ENCODE measurements around the gene KRT6B. TPM values are rescaled to one million over a fixed set of nuclear protein-coding genes. Genes with fewer than 3 reads are reported as not detected.

Gene KRT6B
- total and polyA plus RNA-seq, 9 donors, result 0.11 TPM; not detected in 8

- Histone ChIP-seq H3K9me3 (no peaks in the 10 kb centered on the region), H3K27ac (no peak overlapping the region), H3K4me3 (no peak overlapping the region), H3K4me1 (ENCODE audit: insufficient read depth) (no peaks in the 10 kb centered on the region), H3K27me3 (no peaks in the 10 kb centered on the region), H3K36me3 (no peaks in the 10 kb centered on the region)
- intact Hi-C loops (cut with DNase I), result no loop called here
- WGBS, 3 donors, result 14 to 19% (median 18%) methylated on average over 6 of the region's 6 CpGs
- TF ChIP-seq EP300 (IDR thresholded peaks at IDR 0.05) (no peak), POLR2A (IDR thresholded peaks at IDR 0.05) (no peak), CTCF (IDR thresholded peaks at IDR 0.05) (no peak)
- DNase-seq, result no peak
Observed at GRCh38 chr12:52442600-52443061, 9.3 kb downstream of the KRT6B start.

- Histone ChIP-seq H3K4me3 (no peak overlapping the region), H3K4me1 (ENCODE audit: insufficient read depth) (no peaks in the 10 kb centered on the region), H3K36me3 (no peaks in the 10 kb centered on the region), H3K9me3 (no peaks in the 10 kb centered on the region), H3K27ac (no peak overlapping the region), H3K27me3 (no peaks in the 10 kb centered on the region)
- no peak for DNase-seq
- TF ChIP-seq EP300 (IDR thresholded peaks at IDR 0.05), result no peak
- no peak for TF ChIP-seq CTCF (IDR thresholded peaks at IDR 0.05)
- no peak for TF ChIP-seq POLR2A (IDR thresholded peaks at IDR 0.05)
- intact Hi-C loops (cut with DNase I), result no loop called here
- 42 to 53% (median 43%) methylated on average over 9 of the region's 9 CpGs for WGBS, 3 donors
Observed at GRCh38 chr12:52441320-52441911, 10.5 kb downstream of the KRT6B start.

- H3K36me3 ChIP-seq, result no peaks in the 10 kb centered on the region
- no peak for DNase-seq
- H3K4me1 ChIP-seq (ENCODE audit: insufficient read depth), result no peaks in the 10 kb centered on the region
- no peak overlapping the region for H3K27ac ChIP-seq
- H3K9me3 ChIP-seq, result no peaks in the 10 kb centered on the region
- no peaks in the 10 kb centered on the region for H3K27me3 ChIP-seq
- 77 to 88% (median 86%) methylated on average over 5 of the region's 5 CpGs for WGBS, 3 donors
- intact Hi-C loops (cut with DNase I), result no loop called here
- no peak for TF ChIP-seq POLR2A (IDR thresholded peaks at IDR 0.05)
- no peak for TF ChIP-seq EP300 (IDR thresholded peaks at IDR 0.05)
- TF ChIP-seq CTCF (IDR thresholded peaks at IDR 0.05), result no peak
- H3K4me3 ChIP-seq, result no peak overlapping the region
Observed at GRCh38 chr12:52440821-52441319, 11.1 kb downstream of the KRT6B start.

- Histone ChIP-seq H3K4me1 (ENCODE audit: insufficient read depth) (no peaks in the 10 kb centered on the region), H3K36me3 (no peaks in the 10 kb centered on the region), H3K27ac (no peak overlapping the region), H3K27me3 (no peaks in the 10 kb centered on the region), H3K9me3 (no peaks in the 10 kb centered on the region), H3K4me3 (no peak overlapping the region)
- intact Hi-C loops (cut with DNase I), result no loop called here
- 65 to 82% (median 68%) methylated on average over 2 of the region's 2 CpGs for WGBS, 3 donors
- no peak for TF ChIP-seq CTCF (IDR thresholded peaks at IDR 0.05)
- no peak for TF ChIP-seq EP300 (IDR thresholded peaks at IDR 0.05)
- no peak for TF ChIP-seq POLR2A (IDR thresholded peaks at IDR 0.05)
- DNase-seq, result no peak
Observed at GRCh38 chr12:52439845-52440244, 12.1 kb downstream of the KRT6B start.

Measured in ovary (tissue), 9 donors.